A673 (cell line): ENCODE results near the gene ABCA9.

Experiments used
- CTCF ChIP-seq: fragments of 300-800, 200-600 bp; sonication (generic); conservative IDR thresholded peaks from 2 replicates; pipeline ENCODE4 v1.5.1; 2017; ENCODE audit warnings: low read depth, mild to moderate bottlenecking, antibody characterized with exemption, low read length, moderate library complexity, mixed read lengths
- EZH2 ChIP-seq: fragments of 200-600 bp; sonication (generic); IDR thresholded peaks from 2 replicates; pipeline ENCODE4 v1.6.1; 2017; ENCODE audit warnings: borderline replicate concordance, low read depth, mild to moderate bottlenecking, mixed read lengths, antibody characterized with exemption, low read length; ENCODE audit not compliant: poor library complexity, severe bottlenecking

- TF ChIP-seq CTCF (no peak), EZH2 (no peak)
These were observed 12.1 kb downstream of the ABCA9 start for GRCh38 chr17:69048634-69049033.
